NCI-H2227 (cell line): Measurements from ENCODE around the gene DNAAF5.

ENCODE experiments used
- DNase-seq: peaks from one replicate; lab custom pipeline; 2025; ENCODE audit not compliant: unreplicated experiment; lab: John Stamatoyannopoulos, UW

The DNAAF5 gene

DNA sequence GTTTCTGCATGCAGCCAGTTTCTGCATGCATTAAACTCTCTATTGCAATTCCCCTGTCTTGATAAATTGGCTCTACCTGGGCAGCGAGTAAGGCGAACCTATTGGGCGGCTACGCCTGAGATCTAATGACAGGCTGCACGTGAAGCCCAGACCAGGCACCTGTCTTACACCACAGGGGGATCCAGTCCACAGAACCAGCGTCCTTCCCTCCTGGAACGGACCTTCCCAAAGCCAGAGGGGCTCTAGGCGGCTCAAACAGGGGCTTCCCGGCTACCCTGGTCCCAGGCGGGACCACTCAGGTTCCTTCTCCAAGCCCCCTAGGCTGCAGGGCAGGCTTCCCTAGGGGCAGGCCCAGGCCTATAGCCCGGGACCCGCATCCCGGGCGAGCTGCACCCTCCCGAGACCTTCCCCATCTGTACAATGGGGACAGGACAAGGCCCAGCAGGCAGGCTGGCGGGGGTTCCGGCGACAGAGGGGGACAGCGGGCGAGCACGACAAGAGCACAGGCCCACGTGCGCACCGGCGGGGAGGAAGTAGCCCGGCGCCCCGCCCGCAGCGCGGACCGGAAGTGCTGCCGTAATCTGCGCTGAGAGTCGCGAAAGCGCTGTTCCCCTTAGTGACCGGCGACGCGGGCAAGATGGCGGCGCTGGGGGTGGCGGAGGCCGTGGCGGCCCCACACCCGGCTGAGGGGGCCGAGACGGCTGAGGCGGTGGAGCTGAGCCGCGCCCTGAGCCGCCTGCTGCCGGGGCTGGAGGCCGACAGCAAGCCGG lies at the start of gene DNAAF5:
Gene DNAAF5, plus strand, starts transcription at position 616 of the 770 bp plus-strand sequence. Its CDS starts 22 bp downstream, at position 638.
- DNase-seq: peak; percentile 92

DNA sequence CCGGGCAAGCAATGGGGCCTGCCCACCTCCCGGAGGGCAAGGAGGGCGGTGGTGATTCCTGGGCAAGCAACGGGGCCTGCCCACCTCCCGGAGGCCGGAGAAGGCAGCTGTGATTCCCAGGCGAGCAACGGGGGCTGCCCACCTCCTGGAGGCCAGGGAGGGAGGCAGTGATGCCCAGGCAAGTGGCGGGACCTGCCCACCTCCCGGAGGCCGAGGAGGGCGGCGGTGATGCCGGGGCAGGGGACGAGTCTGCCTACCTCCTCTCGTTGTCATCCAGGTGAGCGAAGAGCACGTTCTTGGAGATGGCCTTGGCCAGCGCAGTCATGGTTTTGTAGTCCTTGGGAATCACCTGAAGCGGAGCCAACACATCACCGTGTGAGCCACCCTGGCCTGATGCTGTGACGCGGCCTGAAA lies 49.5 kb upstream of the DNAAF5 start:
- DNase-seq: no peak

DNA sequence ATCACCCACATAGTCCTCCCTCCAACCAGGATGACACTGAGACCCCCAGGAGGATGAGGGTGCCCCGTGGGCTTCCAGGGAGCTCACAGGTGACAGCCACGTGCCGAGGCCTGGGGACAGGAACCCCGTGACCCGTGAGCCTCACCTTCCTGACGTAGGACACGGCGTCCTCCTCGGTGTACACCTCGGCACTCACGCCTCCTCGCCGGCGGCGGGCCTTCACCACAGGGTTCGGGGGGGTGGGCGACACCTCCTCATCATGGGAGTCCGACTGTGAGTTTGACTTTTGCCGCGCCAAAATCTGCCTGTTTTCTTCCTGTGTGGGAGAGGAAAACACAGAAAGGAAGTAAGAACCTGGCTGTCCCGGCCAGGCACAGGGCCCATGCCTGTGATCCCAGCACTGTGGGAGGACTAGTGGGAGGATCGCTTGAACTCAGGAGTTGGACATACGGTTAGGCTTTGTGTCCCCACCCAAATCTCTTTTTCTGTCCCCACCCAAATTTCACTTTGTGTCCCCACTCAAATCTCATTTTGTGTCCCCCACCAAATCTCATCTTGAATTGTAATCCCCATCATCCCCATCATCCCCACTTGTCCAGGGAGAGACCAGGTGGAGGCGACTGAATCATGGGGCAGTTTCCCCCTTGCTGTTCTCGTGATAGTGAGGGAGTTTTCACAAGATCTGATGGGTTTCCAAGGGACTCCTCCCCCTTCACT lies 45.9 kb upstream of the DNAAF5 start:
- DNase-seq: no peak

DNA sequence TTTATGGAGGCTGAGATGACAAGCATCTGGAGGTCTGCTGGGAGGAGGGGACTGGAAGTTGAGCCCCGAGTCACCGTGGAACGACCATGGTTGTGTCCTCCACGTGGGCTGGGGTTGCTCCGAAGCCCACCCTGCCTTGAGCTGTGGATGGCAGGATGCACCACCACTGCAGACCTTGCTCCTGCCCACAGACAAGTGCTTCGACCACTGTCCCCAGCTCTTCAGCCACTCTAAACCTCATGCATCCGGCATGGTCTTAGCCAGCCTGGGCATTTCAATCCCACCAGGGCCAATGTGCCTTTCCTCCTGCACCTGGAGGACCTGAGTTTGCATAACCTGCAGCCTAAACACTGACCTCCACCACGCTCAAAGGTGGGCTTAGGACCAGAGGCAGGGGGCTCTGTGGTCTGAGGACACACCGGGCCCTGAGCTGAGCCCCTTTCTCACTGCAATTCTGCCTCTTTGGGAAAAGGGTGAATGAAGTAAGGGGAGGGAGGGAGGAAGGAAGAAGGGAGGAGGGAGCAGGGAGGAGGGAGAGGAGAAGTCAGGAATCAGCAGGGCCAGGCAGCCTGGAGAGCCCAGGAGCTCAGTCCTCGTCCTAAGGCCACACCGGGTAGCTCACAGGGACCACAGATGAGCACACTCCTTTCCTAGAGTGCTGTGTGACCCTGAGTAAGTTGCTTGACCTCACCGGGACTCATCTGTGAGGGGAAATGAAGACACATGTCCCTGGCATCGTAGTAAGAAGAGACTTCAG lies 44.8 kb upstream of the DNAAF5 start:
- DNase-seq: no peak

DNA sequence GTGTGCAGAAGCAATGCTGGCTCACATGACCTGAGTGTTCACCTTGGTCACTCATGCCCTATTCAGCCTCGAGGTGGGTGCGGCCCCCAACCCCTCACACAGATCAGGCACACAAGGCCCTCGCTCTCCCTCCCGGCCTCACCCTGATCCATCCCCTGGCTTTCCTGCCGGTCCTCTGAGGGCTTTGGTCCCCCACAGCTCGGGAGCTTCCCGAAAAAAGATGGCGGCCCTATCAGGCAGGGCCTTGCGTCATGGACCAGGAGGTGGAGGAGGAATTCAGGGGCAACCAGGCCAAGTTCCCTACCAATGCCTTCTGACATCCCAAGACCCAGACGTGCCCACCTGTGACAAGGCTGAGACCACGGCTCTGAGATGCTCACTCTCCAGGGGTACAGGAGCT lies 43.7 kb upstream of the DNAAF5 start:
- DNase-seq: no peak

DNA sequence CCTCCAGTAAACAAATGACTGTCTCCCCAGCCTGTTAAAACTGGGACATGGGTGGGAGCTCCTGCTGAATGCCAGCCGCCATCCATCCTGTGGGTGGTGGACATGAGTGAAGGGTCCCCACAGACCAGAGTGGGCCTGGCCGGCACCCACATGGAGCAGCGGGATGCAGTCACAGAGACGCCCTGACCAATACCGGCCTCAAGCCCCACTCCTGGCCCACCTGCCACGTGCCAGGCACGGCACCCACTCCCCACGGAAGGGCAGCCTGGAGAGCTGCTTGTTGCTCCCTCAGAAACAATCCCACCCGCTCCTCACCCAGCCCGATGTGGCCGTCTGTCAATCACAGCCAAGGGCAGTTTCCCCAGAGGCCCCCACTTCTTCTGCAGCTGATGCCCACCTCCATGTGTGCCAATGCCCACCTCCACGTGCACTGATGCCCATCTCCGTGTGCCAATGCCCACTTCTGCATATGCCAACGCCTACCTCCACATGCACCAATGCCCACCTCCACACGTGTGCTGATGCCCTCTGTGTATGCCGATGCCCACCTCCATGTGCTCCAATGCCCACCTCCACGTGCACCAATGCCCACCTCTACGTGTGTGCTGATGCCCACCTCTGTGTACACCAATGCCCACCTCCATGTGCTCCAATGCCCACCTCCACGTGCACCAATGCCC lies 42.8 kb upstream of the DNAAF5 start:
- DNase-seq: no peak

DNA sequence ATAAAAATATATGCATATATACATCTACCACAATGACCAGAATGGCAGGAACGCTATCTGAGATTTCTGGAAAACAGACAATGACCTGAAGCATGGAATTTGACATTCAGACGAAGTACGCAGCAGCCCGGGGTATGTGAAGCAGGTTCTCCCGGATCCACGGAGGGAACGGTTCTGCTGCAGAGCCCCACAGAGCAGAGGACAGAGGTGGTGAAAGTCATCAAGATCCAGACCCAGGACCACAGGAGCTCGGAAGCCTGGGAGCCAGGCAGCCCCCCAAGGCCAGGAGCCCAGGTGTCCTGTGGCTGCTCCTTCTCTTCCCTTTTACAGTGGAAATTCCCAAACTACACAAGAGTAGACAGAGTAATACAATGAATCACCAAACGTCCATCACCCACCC lies 42.1 kb upstream of the DNAAF5 start:
- no peak for DNase-seq

DNA sequence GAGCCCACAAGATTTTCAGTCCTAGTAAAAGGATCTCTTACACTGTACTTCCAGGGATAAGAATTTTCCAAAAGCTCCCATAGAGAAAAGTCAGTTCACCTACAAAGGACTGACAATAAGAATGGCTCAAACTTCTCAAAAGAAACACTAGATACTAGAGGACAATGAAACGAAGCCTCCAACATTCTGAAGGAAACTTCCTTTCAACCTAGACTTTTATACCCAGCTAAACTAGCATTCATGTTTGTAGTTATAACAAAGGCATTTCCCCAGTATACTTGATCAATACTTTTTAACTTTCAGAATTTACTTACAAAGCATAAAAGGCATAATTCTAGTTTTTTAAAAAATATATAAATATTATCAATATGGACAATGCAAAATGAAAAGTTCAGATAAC lies 41.0 kb upstream of the DNAAF5 start:
- DNase-seq: no peak

DNA sequence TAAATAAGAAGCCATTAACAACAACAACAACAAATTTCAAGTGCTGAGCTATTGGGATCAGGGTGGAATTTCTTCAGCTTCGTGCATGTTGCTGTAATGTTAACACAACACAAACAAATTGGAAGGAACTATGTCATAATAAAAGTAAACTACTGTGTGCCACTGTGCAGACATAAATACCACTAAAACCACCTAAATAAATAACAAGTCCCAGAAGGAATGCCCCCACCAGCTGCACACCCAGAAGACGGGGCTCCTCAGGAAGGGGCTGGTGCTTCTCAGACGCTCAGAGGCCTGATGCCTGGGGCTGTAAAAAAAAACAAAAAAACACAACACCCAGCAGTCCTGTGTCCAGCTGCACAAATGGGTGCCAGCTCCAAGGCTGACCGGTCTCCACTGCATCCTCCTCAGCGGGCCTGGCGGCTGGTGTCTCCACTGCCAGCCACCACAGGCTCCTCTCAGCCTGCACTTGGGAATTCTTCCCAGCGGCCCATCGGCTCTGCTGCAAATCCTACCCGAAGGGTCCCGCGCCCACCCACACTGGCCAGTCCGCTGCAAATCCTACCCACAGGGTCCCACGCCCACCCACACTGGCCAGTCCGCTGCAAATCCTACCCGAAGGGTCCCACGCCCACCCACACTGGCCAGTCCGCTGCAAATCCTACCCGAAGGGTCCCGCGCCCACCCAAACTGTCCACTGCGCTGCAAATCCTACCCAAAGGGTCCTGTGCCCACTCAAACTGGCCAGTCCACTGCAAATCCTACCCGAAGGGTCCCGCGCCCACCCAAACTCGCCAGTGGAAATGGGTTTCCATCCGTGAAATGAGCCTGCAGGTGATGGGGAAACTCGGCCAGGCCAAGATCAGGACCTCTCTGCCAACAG lies 35.8 kb upstream of the DNAAF5 start:
- DNase-seq: no peak

DNA sequence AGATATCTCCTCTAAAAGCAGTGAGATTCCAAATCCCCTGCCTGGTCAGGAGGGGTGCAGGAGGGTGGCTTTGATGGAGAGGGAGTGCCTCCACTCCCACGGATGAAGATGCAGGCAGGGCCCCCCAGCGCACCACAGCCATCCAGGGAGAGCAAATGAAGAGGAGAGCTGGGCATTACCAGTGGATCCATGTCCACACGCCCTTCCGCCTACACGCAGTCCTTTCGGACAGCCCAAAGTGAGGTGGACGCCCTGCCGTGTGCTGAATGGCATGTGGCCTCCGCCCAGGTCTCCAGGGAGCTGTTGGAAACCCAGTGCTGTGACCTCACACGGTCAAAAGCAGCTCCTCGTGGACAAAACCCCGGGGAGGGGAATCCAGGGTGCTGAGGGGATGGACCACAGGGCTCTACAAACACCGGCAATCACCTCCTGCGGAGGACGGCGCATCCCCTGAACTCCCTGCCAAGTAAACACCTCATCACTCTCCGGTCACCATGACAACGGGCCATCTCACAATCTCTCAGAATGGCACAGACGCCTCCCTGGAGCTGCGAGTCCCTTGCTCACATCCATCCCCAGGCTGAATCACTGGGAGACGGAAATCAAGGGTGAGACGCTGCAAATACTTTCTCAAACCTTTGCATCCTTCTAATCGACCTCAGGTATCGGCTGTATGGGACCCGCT lies 35.0 kb upstream of the DNAAF5 start:
- no peak for DNase-seq

DNA sequence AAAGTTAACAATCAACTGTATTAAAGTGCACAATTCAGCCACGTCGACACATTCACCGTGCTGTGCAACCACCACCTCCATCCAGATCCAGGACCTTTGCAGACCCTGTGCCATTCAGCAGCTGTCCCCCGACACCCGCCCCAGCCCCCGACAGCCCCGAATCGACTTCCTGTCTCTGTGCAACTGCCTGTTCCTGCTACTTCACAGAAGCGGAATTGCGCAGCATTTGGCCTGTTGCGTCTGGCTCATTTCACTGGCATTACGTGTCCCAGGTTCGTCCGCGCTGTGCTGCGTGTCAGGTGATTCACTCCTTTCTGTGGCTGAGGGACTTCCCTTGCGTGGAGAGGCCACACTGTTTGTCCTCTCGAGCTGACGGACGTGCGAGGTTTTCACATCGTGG lies 33.2 kb upstream of the DNAAF5 start:
- DNase-seq: no peak

DNA sequence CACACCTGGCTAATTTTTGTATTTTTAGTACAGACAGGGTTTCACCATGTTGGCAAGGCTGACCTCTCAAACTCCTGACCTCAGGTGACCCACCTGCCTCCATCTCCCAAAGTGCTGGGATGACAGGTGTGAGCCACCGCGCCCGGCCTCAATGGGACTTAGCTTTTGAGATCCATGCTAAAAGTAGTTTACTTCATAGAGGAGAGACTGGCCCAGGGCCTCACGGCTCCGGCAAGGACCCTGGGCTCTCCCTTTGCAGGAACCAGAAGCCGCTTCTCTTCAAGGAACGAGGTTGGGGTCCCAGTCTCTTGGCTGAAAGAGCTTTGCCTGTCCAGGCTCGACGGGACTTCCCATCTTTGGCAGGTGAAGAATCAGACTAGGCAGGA lies 30.1 kb upstream of the DNAAF5 start:
- no peak for DNase-seq

DNA sequence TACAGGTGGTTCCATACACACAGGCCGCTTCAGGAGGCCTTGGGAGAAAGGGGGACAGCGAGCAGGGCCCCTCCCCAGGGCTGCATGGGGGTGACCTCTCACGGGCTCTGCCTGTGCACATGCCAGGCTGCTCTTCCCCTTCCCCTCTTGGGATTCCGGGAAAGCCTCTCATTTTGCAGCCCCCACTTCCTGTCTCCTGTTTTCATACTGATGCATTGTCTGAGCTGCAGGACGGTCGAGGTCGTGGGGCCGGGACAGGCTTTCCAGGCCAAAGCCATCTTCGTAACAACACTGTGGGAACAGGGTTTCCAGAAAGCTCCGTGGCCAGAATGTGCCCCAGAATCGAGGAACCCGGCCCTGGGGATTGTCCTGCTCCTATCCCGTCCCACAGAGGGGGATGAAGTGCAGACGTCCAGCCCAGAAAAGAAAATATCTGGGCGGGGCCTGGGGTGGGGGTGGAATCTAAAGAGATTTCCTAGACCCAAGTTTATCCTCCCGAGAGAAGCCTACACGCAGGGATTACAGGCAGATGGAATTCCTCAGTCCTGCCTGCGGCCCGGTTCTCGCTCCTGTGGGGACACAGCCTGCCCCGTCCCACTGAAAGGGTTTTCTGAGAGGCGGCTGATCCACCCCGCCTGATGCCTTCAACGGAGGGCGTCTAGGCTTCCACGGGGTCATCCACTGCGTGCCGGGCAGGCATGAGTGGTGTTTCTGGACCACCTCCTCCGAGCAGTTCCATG lies 29.5 kb upstream of the DNAAF5 start:
- no peak for DNase-seq

DNA sequence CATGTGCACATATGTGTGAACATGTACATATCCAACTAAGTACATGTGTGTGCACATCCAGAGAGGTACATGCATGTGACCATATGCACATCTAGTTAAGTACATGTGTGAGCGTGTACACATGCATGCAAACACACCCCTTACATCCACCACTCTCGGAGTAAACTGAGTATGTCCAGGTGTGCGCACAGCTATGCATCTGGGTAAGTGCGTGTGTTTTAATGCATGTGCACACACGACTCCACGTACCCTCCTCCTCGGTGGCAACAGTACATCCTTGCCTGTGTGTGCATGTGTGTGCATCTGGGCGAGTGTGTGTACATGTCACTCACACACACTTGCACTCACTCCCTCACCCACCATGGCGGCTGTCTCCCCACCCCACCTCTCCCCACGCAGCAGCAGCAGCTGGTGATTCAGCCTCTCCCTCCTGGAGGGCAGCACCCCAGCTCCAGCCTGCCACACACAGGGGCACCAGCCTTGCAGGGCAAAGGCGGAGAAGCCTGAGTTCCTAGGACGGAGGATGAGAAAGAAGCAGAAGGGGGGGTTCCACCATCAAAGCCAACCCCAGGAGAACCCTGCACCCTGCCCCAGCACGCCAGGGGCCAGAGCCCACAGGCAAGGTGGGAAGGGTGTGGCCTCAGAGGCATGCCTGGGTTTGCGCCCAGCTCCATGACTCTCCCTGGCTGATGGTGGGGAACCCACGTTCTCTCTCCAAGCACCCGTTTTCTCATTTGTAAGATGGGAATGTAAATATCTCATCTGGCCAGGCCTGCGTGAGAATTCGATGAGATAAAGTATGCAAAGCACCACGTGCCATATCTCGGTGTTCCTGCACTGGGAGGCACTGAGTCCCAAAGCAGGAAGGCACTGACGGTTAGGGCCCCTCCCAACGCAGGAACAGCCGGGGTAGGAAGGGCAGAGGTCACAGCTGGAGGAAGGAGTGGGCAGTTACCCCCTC lies 27.7 kb upstream of the DNAAF5 start:
- no peak for DNase-seq

DNA sequence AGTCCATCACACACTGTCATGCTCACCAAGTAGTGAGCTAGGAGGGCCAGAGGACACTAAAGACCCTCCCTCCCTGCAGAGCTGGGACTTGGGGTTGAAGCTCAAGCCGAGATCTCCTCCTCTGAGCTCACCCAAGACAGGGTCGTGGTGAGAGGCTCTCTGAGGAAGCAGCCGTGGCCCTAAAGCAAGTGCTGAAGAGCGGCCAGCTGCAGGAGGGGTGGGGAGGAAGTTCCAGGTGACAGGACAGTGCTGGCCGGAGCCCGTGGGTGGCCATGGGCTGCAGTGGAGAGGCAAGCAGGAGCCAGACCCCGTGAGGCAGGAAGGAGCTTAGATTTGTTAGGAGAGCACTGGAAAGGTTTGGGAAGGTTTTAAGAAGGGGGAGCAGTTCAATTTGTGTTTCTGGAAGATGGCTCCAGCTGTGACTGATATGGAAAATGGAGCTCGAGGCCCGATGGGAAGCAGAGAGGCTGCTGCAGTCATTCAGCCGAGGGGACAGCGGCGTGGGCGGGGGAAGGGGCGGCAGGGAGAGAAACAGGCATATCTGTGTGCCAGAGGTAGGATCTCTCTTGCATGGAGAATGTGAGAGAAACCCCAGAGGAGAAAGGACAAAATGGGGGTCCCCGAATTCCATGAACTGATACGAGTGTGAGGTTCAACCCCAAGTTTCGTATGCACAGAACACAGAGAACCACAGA lies 26.9 kb upstream of the DNAAF5 start:
- DNase-seq: no peak

DNA sequence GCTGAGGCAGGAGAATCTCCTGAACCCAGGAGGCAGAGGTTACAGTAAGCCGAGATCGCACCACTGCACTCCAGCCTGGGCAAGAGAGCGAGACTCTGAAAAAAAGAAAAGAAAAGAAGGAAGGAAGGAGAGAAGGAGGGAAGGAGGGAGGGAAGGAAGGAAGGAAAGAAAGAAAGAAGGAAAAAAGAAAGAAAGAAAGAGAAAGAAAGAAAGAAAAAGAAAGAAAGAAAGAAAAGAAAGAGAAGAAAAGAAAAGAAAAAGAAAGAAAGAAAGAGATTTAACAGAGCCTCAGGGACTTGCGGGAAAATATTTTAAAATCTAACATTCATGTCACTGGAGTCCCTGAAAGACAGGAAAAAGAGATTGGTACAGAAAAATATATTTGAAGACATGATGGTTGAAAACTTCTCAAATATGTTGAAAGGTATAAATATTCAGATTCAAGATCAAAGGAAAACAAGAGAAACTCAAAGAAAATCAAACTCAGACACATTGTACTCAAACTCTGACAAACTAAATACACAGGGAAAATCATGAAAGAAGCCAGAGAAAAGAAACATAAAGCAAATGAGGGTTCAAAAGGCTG lies 25.3 kb upstream of the DNAAF5 start:
- DNase-seq: no peak

DNA sequence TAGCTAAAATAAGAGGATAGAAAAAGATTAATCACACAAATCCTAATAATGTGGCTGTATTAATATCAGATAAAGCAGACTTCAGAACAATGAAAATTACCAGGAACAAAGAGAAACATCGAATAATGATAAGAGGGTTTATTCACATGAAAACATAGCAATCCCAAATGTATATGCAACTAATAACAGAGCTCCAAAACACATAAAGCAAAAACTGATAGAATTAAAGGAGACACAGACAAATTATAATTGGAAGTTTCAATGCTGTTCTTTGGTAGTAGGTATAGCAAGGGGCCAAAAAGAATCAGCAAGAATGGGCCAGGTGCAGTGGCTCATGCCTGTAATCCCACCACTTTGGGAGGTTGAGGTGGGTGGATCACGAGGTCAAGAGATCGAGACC lies 23.4 kb upstream of the DNAAF5 start:
- no peak for DNase-seq
